Suprapubic skin (tissue), 3 donors: Measurements from ENCODE around the gene CLEC4A.

Source experiments
- CTCF ChIP-seq, 2 donors: fragments of 200-600 bp in 1 of 2; fragments of 450-650 bp in 1 of 2; sonication (generic) in 1 of 2; IDR thresholded peaks; one replicate each; pipeline ENCODE4 v1.5.1; 2016 to 2019; ENCODE audit warnings: antibody characterized with exemption in 2 of 2, mild to moderate bottlenecking in 1 of 2, moderate library complexity in 1 of 2
- POLR2A ChIP-seq, 2 donors: fragments of 450-650 bp; IDR thresholded peaks; one replicate each; pipeline ENCODE4 v1.6.1; 2017; ENCODE audit warnings: antibody characterized with exemption in 2 of 2, mild to moderate bottlenecking in 2 of 2, moderate library complexity in 2 of 2

GRCh38 chr12:8093291-8093690, 30.1 kb upstream of the CLEC4A start:
- TF ChIP-seq POLR2A (IDR thresholded peaks at IDR 0.05) = no peak
- no peak for TF ChIP-seq CTCF (IDR thresholded peaks at IDR 0.05)
